T-cell (primary cell): Measurements from ENCODE around the gene PAQR7. TPM values are rescaled to one million over a fixed set of nuclear protein-coding genes. Genes with fewer than 3 reads are reported as not detected.

Experiments used
- ATAC-seq, 4 experiments: fragments of 200-7000 bp in 3 of 4; fragments of 150-1000 bp in 1 of 4; cut with Tn5 transposase; replicated peaks in 1 of 4; 1 replicate in 3 of 4; 2 replicates in 1 of 4; pipeline ENCODE4 v1.10.0; 2021; ENCODE audit warnings: moderate library complexity in 3 of 4, mild to moderate bottlenecking in 2 of 4, moderate number of reproducible peaks in 1 of 4
- CTCF ChIA-PET, 2 donors: fragments of 300-600 bp; sonication (Branson Sonifier 250); formaldehyde crosslinking; loops; one replicate each; lab custom pipeline; 2022; ENCODE audit warnings: antibody characterized with exemption in 2 of 2; lab: Charles Lee
- POLR2A ChIA-PET, 2 donors: fragments of 300-600 bp; sonication (Branson Sonifier 250); formaldehyde crosslinking; loops; one replicate each; lab custom pipeline; 2022; ENCODE audit warnings: antibody characterized with exemption in 2 of 2; lab: Charles Lee
- DNase-seq, 35 experiments: peaks; one replicate each; pipeline versions ENCODE4 v3.0.0 to v3.0.0-alpha.2; 2013 to 2023
- H3K27ac ChIP-seq: one replicate; pipeline ENCODE4 v1.5.1; 2013; ENCODE audit warnings: low read length
- H3K27me3 ChIP-seq, 2 experiments: replicated peaks in 1 of 2; 1 replicate in 1 of 2; 2 replicates in 1 of 2; pipeline versions ENCODE4 v1.6.1 to v1.7.0; 2013; ENCODE audit warnings: low read length in 1 of 2, mixed read lengths in 1 of 2; ENCODE audit not compliant: control insufficient read depth in 2 of 2, insufficient read depth in 2 of 2; ENCODE audit errors: extremely low read depth in 1 of 2
- H3K36me3 ChIP-seq, 2 donors: 1 replicate in 1 of 2; 2 replicates in 1 of 2; pipeline versions ENCODE4 v1.6.1 to v1.7.0; 2013; ENCODE audit warnings: low read length in 1 of 2; ENCODE audit not compliant: control insufficient read depth in 2 of 2, insufficient read depth in 1 of 2; ENCODE audit errors: extremely low read depth in 1 of 2
- H3K4me1 ChIP-seq, 2 experiments: 1 replicate in 1 of 2; 2 replicates in 1 of 2; pipeline versions ENCODE4 v1.6.1 to v1.7.0; 2013; ENCODE audit warnings: low read length in 2 of 2, mixed read lengths in 1 of 2; ENCODE audit not compliant: insufficient read depth in 2 of 2, control insufficient read depth in 1 of 2; ENCODE audit errors: extremely low read depth in 1 of 2
- H3K4me3 ChIP-seq, 2 donors: 1 replicate in 1 of 2; 2 replicates in 1 of 2; pipeline versions ENCODE4 v1.5.1 to v1.7.0; 2013; ENCODE audit warnings: mild to moderate bottlenecking in 2 of 2, low read length in 1 of 2, moderate library complexity in 1 of 2; ENCODE audit not compliant: control insufficient read depth in 1 of 2; ENCODE audit errors: extremely low read depth in 1 of 2
- H3K9me3 ChIP-seq: 2 replicates; pipeline ENCODE4 v1.7.0; 2013
- H3K27ac Mint-ChIP-seq, 2 donors: one replicate each; pipeline ENCODE4 v1.8.0; 2020 to 2021; ENCODE audit warnings: mild to moderate bottlenecking in 2 of 2, mixed read lengths in 2 of 2
- H3K27me3 Mint-ChIP-seq, 2 donors: one replicate each; pipeline ENCODE4 v1.8.0; 2021 to 2022; ENCODE audit warnings: mixed read lengths in 2 of 2
- H3K36me3 Mint-ChIP-seq: one replicate; pipeline ENCODE4 v1.8.0; 2021; ENCODE audit warnings: mixed read lengths
- H3K4me1 Mint-ChIP-seq, 3 donors: one replicate each; pipeline ENCODE4 v1.8.0; 2020 to 2022; ENCODE audit warnings: mixed read lengths in 3 of 3, mild to moderate bottlenecking in 1 of 3
- H3K4me3 Mint-ChIP-seq, 3 donors: one replicate each; pipeline ENCODE4 v1.8.0; 2020 to 2022; ENCODE audit warnings: mild to moderate bottlenecking in 3 of 3, mixed read lengths in 3 of 3, moderate library complexity in 3 of 3
- H3K9me3 Mint-ChIP-seq, 3 donors: one replicate each; pipeline ENCODE4 v1.8.0; 2020 to 2022; ENCODE audit warnings: mixed read lengths in 3 of 3
- WGBS: methylation state at CpG from one replicate; pipeline ENCODE4 v1.1.5; 2013; ENCODE audit warnings: missing lambda C conversion rate; ENCODE audit not compliant: insufficient coverage; 5-methylcytosine and 5-hydroxymethylcytosine counted together
- total RNA-seq, 35 experiments: library from RNA in 6 of 35; stranded (reverse) in 6 of 35; fragments of 120-200 nt in 1 of 35; gene quantifications; one replicate each; pipeline versions ENCODE4 v1.2.1 to v1.2.4 and lab custom pipeline; 2013 to 2026

PAQR7 gene
- total RNA-seq, 5 donors from 2014 or later (not counting 1 experiment from before 2014, with no cell fraction given): 1.9 to 3.8 (median 3.0) TPM

- H3K27ac ChIP-seq: no peak overlapping the region
- Mint-ChIP-seq H3K36me3 (no peaks in the 10 kb centered on the region), H3K27me3 (no peaks in the 10 kb centered on the region), H3K4me1 (peaks cover 5 to 7% (median 6%) of the 10 kb centered on the region in 3 donors), H3K4me3 (no peak overlapping the region), H3K9me3 (no peaks in the 10 kb centered on the region), H3K27ac (no peak overlapping the region)
- no CpG with 5 or more reads among the region's 1 CpG for WGBS
- no peaks in the 10 kb centered on the region for H3K9me3 ChIP-seq
- POLR2A ChIA-PET: no interaction called here
- DNase-seq (no peak), ATAC-seq (no peak)
- H3K36me3 ChIP-seq: no peaks in the 10 kb centered on the region
- CTCF ChIA-PET: no interaction called here
- H3K4me1 ChIP-seq: peaks cover 6 to 15% of the 10 kb centered on the region in 2 experiments
- H3K4me3 ChIP-seq: no peak overlapping the region
- peaks cover 0 to 13% of the 10 kb centered on the region in 2 experiments for H3K27me3 ChIP-seq
Observed at GRCh38 chr1:25870614-25871013, 4.9 kb downstream of the PAQR7 start.

- Histone ChIP-seq H3K36me3 (no peaks in the 10 kb centered on the region), H3K27ac (no peak overlapping the region), H3K9me3 (no peaks in the 10 kb centered on the region), H3K4me1 (peaks cover 6 to 13% of the 10 kb centered on the region in 2 experiments), H3K4me3 (no peak overlapping the region), H3K27me3 (peaks cover 0 to 13% of the 10 kb centered on the region in 2 experiments)
- H3K4me3 Mint-ChIP-seq: no peak overlapping the region
- H3K9me3 Mint-ChIP-seq: no peaks in the 10 kb centered on the region
- ChIA-PET POLR2A (no interaction called here), CTCF (no interaction called here)
- peaks cover 5 to 6% (median 5%) of the 10 kb centered on the region in 3 donors for H3K4me1 Mint-ChIP-seq
- ATAC-seq: no peak
- H3K27ac Mint-ChIP-seq: no peak overlapping the region
- H3K27me3 Mint-ChIP-seq: no peaks in the 10 kb centered on the region
- no peaks in the 10 kb centered on the region for H3K36me3 Mint-ChIP-seq
- WGBS: 85% methylated on average over 2 of the region's 6 CpGs
- DNase-seq: no peak
Observed at GRCh38 chr1:25869909-25870606, 5.5 kb downstream of the PAQR7 start.

GRCh38 chr1:25867210-25867991 lies 8.1 kb downstream of the PAQR7 start:
- Histone ChIP-seq H3K36me3 (no peaks in the 10 kb centered on the region), H3K9me3 (no peaks in the 10 kb centered on the region), H3K27ac (no peak overlapping the region), H3K4me3 (no peak overlapping the region), H3K4me1 (no peaks in the 10 kb centered on the region), H3K27me3 (peaks cover 0 to 3% of the 10 kb centered on the region in 2 experiments)
- H3K4me3 Mint-ChIP-seq: no peak overlapping the region
- ATAC-seq (no peak), DNase-seq (no peak)
- H3K27me3 Mint-ChIP-seq: no peaks in the 10 kb centered on the region
- no peaks in the 10 kb centered on the region for H3K4me1 Mint-ChIP-seq
- no peaks in the 10 kb centered on the region for H3K36me3 Mint-ChIP-seq
- ChIA-PET CTCF (no interaction called here), POLR2A (no interaction called here)
- no peaks in the 10 kb centered on the region for H3K9me3 Mint-ChIP-seq
- WGBS: 76% methylated on average over 9 of the region's 9 CpGs
- H3K27ac Mint-ChIP-seq: no peak overlapping the region

GRCh38 chr1:25866288-25866687 lies 9.2 kb downstream of the PAQR7 start:
- Histone ChIP-seq H3K4me3 (no peak overlapping the region), H3K4me1 (no peaks in the 10 kb centered on the region), H3K27ac (no peak overlapping the region), H3K27me3 (no peaks in the 10 kb centered on the region), H3K9me3 (no peaks in the 10 kb centered on the region), H3K36me3 (no peaks in the 10 kb centered on the region)
- no CpG with 5 or more reads among the region's 1 CpG for WGBS
- Mint-ChIP-seq H3K27ac (no peak overlapping the region), H3K4me3 (no peak overlapping the region), H3K9me3 (no peaks in the 10 kb centered on the region), H3K27me3 (no peaks in the 10 kb centered on the region), H3K36me3 (no peaks in the 10 kb centered on the region), H3K4me1 (peaks cover 2 to 3% (median 2%) of the 10 kb centered on the region in 3 donors)
- CTCF ChIA-PET: no interaction called here
- no peak for ATAC-seq
- POLR2A ChIA-PET: no interaction called here
- no peak for DNase-seq

GRCh38 chr1:25864434-25864833 lies 11.1 kb downstream of the PAQR7 start:
- H3K36me3 ChIP-seq: no peaks in the 10 kb centered on the region
- H3K4me1 Mint-ChIP-seq: peaks cover 9 to 14% (median 11%) of the 10 kb centered on the region in 3 donors
- H3K36me3 Mint-ChIP-seq: no peaks in the 10 kb centered on the region
- no peaks in the 10 kb centered on the region for H3K9me3 ChIP-seq
- CTCF ChIA-PET: no interaction called here
- POLR2A ChIA-PET: no interaction called here
- no peaks in the 10 kb centered on the region for H3K27me3 Mint-ChIP-seq
- H3K27ac Mint-ChIP-seq: no peak overlapping the region
- ATAC-seq: no peak
- peaks cover 2 to 14% of the 10 kb centered on the region in 2 experiments for H3K4me1 ChIP-seq
- H3K4me3 ChIP-seq: no peak overlapping the region
- DNase-seq: no peak
- 100% methylated on average over 1 of the region's 3 CpGs for WGBS
- no peaks in the 10 kb centered on the region for H3K9me3 Mint-ChIP-seq
- H3K4me3 Mint-ChIP-seq: no peak overlapping the region
- no peak overlapping the region for H3K27ac ChIP-seq
- no peaks in the 10 kb centered on the region for H3K27me3 ChIP-seq

- H3K9me3 Mint-ChIP-seq: no peaks in the 10 kb centered on the region
- ChIA-PET CTCF (no interaction called here), POLR2A (no interaction called here)
- H3K27me3 Mint-ChIP-seq: no peaks in the 10 kb centered on the region
- Histone ChIP-seq H3K27me3 (peaks cover 0 to 4% of the 10 kb centered on the region in 2 experiments), H3K9me3 (no peaks in the 10 kb centered on the region), H3K27ac (no peak overlapping the region), H3K36me3 (no peaks in the 10 kb centered on the region), H3K4me1 (peaks cover 2 to 20% of the 10 kb centered on the region in 2 experiments), H3K4me3 (no peak overlapping the region)
- WGBS: 91% methylated on average over 21 of the region's 25 CpGs
- H3K36me3 Mint-ChIP-seq: no peaks in the 10 kb centered on the region
- peaks cover 15 to 18% (median 18%) of the 10 kb centered on the region in 3 donors for H3K4me1 Mint-ChIP-seq
- no peak overlapping the region for H3K27ac Mint-ChIP-seq
- DNase-seq: no peak
- no peak overlapping the region for H3K4me3 Mint-ChIP-seq
- ATAC-seq: no peak
Observed at GRCh38 chr1:25863486-25864262, 11.8 kb downstream of the PAQR7 start.
